ENCODE measurements around the gene PLAAT3.
"Not testable (repeated sequence)": the region's sequence is repeated elsewhere in the genome, so short reads cannot be mapped to it uniquely, and the experiment has no call there.

Gene PLAAT3

DNA sequence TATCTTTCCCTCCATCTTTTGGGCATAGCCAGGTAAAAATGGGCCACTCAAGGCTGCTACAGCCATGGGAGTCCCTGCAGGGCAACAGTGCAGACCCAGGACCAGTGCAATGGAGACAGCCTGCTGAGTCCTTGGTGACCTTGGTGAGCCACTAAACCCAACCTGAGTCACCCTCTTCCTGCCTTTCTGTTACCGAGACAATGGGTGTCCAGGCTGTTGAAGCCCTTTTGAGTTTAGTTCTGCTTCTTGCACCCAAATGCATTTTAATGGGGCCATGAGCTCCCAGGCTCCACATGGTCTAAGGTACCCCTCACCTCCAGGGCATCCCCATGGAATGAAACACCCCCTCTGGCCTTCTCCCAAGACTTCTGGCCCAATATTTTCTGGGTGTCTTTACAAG lies 78.5 kb downstream of the PLAAT3 start:
- DNase-seq = peak; percentile 15

DNA sequence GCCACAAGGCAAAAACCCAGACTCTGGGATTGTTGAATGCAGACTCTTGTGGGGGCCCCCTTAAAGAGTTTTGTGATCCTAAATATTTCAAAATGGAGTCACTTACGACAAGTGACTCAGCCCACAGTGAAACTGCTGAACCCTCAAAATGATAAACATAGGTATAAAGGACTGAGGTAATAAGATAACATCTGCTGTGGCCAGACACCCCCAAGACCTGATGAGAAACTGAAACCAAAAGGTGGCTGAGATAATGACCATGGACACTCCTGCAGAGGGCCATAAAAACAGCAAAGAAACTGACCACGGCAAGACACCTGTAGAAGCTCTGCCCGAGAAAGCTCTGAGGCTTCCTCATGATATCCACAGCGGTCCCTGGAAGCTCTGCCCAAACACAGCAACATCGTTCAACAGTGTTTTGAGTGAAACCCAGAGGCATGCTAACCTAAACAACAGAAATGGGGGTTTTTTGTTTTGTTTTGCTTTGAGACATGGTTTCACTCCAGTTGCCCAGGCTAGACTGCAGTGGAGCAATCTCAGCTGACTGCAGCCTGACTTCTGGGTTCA lies 79.3 kb downstream of the PLAAT3 start:
- DNase-seq = no peak

DNA sequence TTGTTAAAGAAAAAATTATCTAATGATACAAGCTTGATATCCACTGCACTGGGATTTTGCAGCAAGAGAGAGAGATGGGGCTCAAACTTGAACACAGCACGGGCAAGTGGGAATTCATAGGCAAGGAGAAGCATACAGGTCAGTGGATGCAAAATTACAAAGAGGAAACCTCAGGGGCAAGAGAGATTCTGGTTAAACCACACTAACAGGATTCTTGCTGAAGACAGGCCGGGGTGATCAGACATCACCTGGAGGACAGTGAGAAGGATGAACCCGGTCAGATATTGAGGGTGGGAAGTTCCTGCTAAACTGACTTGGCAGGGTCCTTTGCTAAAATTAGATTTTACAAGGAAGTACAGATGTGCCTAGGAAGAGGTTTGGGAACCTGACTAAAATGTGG lies 80.2 kb downstream of the PLAAT3 start:
- DNase-seq = no peak

DNA sequence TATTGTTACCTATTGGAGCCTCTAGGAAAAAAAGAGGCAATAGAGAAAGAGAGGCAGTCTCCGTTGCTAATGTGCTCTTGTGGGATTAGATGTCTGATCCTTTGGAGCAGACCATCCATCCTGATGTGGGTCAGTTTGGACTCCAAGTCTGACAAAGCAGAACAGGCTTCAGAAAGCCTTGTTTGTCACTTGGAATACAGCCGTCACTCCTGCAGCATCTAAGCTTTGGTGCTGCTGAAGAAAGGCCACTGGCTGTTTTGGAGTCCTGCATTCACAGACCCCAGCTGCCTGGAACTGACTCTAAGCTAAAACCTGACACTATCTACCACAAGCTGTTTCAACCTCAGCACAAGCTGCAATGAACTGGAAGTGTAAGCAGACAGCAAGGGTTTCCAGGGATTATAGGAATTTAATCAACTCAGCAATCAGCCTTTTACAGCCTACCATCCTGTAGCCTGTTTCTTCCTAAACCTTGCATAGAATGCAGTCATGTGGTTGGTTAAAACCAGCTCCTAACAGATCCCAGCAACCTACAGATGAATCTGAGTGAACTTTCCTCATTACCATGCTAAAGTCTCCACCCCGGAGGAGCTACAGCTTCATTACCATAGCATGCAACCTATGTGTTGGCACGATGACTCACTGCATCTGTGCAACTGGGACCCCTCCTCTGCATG lies 81.3 kb downstream of the PLAAT3 start:
- no peak for DNase-seq

DNA sequence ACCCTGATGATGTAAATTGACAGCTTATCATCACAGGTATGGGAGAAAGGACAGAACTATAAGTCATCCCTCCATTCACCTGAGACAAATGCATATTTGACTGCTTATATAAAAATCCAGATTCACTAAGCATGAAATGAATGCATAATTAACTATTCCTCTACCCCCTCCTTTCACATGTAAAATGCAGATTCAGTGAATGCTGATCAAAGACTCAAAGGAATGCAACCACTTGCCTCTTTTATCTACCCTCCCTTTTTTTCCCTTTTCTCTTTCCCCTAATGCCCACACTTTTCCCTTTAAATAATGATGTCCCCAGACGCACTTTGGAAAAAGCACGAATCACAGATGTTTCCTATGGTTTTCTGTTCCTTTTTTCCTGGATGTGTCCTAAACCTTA lies 82.1 kb downstream of the PLAAT3 start:
- DNase-seq = no peak

DNA sequence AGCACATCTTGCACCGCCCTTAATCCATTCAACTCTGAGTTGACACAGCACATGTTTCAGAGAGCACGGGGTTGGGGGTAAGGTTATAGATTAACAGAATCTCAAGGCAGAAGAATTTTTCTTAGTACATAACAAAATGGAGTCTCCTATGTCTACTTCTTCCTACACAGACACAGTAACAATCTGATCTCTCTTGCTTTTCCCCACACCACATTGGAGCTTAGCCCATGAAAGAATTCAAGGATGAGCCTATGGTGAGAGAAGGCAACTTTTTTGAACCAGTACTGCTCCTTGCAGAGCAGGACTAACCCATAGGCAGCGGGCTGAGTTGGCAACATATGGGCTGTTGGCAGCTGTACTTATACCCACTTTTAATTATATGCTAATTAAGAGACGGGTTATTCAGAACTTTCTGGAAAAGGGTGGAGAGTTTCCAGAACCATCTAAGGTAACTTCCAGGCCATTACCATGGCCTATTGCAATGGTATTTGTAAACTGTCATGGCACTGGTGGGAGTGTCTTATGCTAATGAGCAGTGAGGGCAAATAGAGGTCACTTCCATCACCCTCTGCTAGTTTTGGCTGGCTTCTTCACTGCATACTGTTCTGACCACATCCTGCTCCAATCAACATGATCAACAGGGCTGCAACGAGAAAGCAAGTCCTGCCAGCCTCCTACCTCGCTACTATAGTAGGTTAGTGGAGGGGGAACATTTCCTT lies 83.0 kb downstream of the PLAAT3 start:
- peak; percentile 86 for DNase-seq

DNA sequence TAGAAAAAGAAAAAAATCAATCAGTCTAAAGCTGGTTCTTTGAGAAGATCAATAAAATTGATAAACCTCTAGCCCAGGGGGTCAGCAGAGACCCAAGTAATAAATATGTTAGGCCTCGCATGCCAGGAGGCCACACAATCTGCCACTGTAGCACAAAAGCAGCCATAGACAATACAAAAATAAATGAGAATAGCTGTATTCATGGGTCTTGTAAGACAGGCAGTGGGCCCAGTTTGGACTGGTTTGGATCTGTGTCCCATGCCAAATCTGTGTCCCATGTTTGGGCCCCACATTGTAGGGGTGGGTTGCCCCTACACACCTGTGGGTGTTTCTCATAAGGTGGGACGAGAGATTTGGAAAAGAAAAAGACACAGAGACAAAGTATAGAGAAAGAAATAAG lies 84.2 kb downstream of the PLAAT3 start:
- DNase-seq = no peak

DNA sequence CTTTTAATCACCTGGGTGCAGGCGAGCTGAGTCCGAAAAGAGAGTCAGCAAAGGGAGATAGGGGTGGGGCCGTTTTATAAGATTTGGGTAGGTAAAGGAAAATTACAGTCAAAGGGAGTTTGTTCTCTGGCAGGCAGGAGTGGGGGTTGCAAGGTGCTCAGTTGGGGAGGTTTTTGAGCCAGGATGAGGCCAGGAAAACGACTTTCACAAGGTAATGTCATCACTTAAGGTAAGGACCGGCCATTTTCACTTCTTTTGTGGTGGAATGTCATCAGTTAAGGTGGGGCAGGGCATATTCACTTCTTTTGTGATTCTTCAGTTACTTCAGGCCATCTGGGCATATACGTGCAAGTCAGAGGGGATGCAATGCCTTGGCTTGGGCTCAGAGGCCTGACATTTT lies 84.9 kb downstream of the PLAAT3 start:
- not testable (repeated sequence) for DNase-seq

DNA sequence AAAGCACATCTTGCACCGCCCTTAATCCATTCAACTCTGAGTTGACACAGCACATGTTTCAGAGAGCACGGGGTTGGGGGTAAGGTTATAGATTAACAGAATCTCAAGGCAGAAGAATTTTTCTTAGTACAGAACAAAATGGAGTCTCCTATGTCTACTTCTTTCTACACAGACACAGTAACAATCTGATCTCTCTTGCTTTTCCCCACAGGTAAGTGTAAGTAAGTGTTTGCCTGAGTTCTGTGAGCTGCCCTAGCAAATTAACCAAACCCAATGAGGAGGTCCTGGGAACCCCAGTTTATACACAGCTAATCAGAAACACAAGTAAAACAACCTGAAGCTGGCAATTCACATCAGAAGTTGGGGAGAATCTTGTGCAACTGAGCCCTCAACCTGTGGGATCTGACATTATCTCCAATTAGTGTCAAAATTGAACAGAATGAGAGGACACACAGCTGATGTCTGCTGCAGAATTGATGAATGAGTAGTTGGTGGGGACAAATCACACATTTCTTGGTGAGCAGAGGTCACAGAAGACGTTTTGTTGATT lies 85.4 kb downstream of the PLAAT3 start:
- DNase-seq = not testable (repeated sequence)

DNA sequence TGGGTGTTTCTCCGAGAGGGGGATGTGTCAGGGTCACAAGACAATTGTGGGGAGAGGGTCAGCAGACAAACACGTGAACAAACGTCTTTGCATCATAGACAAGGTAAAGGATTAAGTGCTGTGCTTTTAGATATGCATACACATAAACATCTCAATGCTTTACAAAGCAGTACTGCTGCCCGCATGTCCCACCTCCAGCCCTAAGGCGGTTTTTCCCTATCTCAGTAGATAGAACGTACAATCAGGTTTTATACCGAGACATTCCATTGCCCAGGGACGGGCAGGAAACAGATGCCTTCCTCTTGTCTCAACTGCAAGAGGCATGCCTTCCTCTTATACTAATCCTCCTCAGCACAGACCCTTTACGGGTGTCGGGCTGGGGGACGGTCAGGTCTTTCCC lies 86.1 kb downstream of the PLAAT3 start:
- DNase-seq = not testable (repeated sequence)

DNA sequence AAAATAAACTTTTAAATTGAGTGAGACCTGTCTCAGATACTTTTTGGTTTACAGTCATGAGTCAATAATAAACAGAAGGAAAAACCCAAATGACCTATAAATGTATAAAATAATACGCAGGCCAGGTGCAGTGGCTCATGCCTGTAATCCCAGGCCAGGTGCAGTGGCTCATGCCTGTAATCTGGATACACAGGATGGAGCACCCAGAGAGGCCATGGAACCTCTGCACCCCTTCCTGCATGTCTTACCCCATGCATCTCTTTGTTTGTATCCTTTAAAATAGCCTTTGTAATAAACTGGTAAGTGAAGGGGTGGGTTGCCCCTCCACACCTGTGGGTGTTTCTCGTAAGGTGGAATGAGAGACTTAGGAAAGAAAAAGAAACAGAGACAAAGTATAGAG lies 86.6 kb downstream of the PLAAT3 start:
- no peak for DNase-seq
